ENCODE data around the gene SLIT3.

DNA sequence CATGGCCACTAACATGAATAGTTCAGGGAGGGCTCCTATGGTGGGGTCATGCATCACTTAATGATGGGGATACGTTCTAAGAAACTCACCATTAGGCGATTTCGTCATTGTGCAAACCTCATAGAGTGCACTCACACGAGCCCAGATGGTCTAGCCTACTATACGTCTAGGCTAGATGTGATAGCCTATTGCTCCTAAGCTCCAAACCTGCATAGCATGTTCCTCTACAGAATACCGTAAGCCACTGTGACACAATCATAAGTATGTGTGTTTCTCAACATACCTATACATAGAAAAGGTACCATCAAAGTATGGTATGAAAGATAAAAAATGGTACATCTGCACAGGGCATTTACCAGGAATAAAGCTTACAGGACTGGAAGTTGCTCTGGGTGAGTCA lies 6.3 kb downstream of the SLIT3 start:
- TF ChIP-seq, protein P1, sequence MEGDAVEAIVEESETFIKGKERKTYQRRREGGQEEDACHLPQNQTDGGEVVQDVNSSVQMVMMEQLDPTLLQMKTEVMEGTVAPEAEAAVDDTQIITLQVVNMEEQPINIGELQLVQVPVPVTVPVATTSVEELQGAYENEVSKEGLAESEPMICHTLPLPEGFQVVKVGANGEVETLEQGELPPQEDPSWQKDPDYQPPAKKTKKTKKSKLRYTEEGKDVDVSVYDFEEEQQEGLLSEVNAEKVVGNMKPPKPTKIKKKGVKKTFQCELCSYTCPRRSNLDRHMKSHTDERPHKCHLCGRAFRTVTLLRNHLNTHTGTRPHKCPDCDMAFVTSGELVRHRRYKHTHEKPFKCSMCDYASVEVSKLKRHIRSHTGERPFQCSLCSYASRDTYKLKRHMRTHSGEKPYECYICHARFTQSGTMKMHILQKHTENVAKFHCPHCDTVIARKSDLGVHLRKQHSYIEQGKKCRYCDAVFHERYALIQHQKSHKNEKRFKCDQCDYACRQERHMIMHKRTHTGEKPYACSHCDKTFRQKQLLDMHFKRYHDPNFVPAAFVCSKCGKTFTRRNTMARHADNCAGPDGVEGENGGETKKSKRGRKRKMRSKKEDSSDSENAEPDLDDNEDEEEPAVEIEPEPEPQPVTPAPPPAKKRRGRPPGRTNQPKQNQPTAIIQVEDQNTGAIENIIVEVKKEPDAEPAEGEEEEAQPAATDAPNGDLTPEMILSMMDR (IDR thresholded peaks at IDR 0.05; ENCODE audit: low read depth, low read length): no peak
- no peak for TF ChIP-seq POLR2A (IDR thresholded peaks at IDR 0.05; ENCODE audit: extremely low read depth, insufficient read length)

All from NB4 (cell line).